Ovary (tissue), 3 donors: ENCODE data around the gene IGF2BP2.

Source experiments
- CTCF ChIP-seq, 3 donors: fragments of 450-650 bp in 2 of 3; fragments of 200-600 bp in 1 of 3; IDR thresholded peaks; one replicate each; pipeline versions ENCODE4 v1.5.1 to v1.8.0; 2016 to 2022; ENCODE audit warnings: antibody characterized with exemption in 3 of 3, mild to moderate bottlenecking in 1 of 3
- EP300 ChIP-seq: sonication (generic); formaldehyde crosslinking; IDR thresholded peaks from one replicate; pipeline ENCODE4 v1.6.1; 2017; ENCODE audit warnings: antibody characterized with exemption
- donor health status: DM: no; HTN: no; CAD: no.

- TF ChIP-seq CTCF (IDR thresholded peaks at IDR 0.05): no peak
- TF ChIP-seq EP300: no peak
These were observed 195.2 kb downstream of the IGF2BP2 start for GRCh38 chr3:185629554-185630181.
